SK-N-SH (cell line): ENCODE measurements around the gene DNAJA3. TPM values are rescaled to one million over a fixed set of nuclear protein-coding genes. Genes with fewer than 3 reads are reported as not detected.

Experiments used
- CTCF ChIA-PET: fragments of 300-600, 350-600 bp; formaldehyde crosslinking; extraction: SDS; loops from one replicate; lab custom pipeline; 2021; lab: Yijun Ruan, JAX
- POLR2A ChIA-PET: fragments of 350-600 bp; sonication (Branson Sonifier 250); formaldehyde crosslinking; extraction: SDS; loops from one replicate; lab custom pipeline; 2020; ENCODE audit warnings: antibody characterized with exemption, inconsistent platforms; lab: Yijun Ruan, JAX
- DNase-seq: peaks from one replicate; pipeline ENCODE4 v3.0.0; 2012
- H2AFZ ChIP-seq: fragments of 200-600 bp; sonication (generic); 2 replicates; pipeline ENCODE4 v1.8.1; 2016; ENCODE audit warnings: antibody characterized with exemption, mild to moderate bottlenecking, low read depth
- H3F3A ChIP-seq: fragments of 200-600 bp; sonication (generic); replicated peaks from 2 replicates; pipeline ENCODE3; 2016; ENCODE audit warnings: antibody characterized with exemption, mild to moderate bottlenecking; ENCODE audit not compliant: insufficient read depth
- H3K27ac ChIP-seq, 2 experiments: fragments of 200-500 bp in 1 of 2; fragments of 200-600 bp in 1 of 2; sonication (Bioruptor generic) in 1 of 2; sonication (generic), shearing (Covaris generic) in 1 of 2; 2 replicates each; pipeline versions ENCODE4 v1.5.1 to v1.6.1; 2014 to 2016; ENCODE audit warnings: low read depth in 2 of 2, inconsistent platforms in 1 of 2, low read length in 1 of 2, mild to moderate bottlenecking in 1 of 2, mixed read lengths in 1 of 2
- H3K27me3 ChIP-seq: fragments of 200-600 bp; sonication (generic), shearing (Covaris generic); 2 replicates; pipeline ENCODE4 v1.6.1; 2016; ENCODE audit warnings: mixed run types; ENCODE audit not compliant: insufficient read depth
- H3K36me3 ChIP-seq, 2 experiments: fragments of 200-500 bp in 1 of 2; fragments of 200-600 bp in 1 of 2; sonication (Bioruptor generic) in 1 of 2; sonication (generic) in 1 of 2; replicated peaks in 1 of 2; 2 replicates each; pipeline versions ENCODE3 to v1.5.1; 2014 to 2016; ENCODE audit warnings: low read length in 1 of 2, mild to moderate bottlenecking in 1 of 2; ENCODE audit not compliant: insufficient read depth in 2 of 2, control insufficient read depth in 1 of 2
- H3K4me1 ChIP-seq, 2 experiments: fragments of 200-500 bp in 1 of 2; fragments of 200-600 bp in 1 of 2; sonication (Bioruptor generic) in 1 of 2; sonication (generic), shearing (Covaris generic) in 1 of 2; 2 replicates each; pipeline versions ENCODE4 v1.5.1 to v1.6.1; 2014 to 2016; ENCODE audit warnings: low read depth in 1 of 2, low read length in 1 of 2, mixed run types in 1 of 2; ENCODE audit not compliant: insufficient read depth in 2 of 2, control insufficient read depth in 1 of 2
- H3K4me2 ChIP-seq: fragments of 200-600 bp; sonication (generic), shearing (Covaris generic); 2 replicates; pipeline ENCODE4 v1.6.1; 2017; ENCODE audit warnings: mixed run types
- H3K4me3 ChIP-seq, 2 experiments: fragments of 200-500 bp in 1 of 2; fragments of 200-600 bp in 1 of 2; sonication (Bioruptor generic) in 1 of 2; sonication (generic), shearing (Covaris generic) in 1 of 2; 2 replicates each; pipeline versions ENCODE4 v1.5.1 to v1.8.1; 2014 to 2016; ENCODE audit warnings: low read depth in 2 of 2, inconsistent platforms in 1 of 2, low read length in 1 of 2, mild to moderate bottlenecking in 1 of 2, mixed read lengths in 1 of 2, moderate library complexity in 1 of 2
- H3K79me2 ChIP-seq: fragments of 200-600 bp; sonication (generic); 2 replicates; pipeline ENCODE4 v1.8.1; 2017; ENCODE audit warnings: mild to moderate bottlenecking; ENCODE audit not compliant: insufficient read depth
- H3K9ac ChIP-seq: fragments of 200-600 bp; sonication (generic); 2 replicates; pipeline ENCODE4 v1.6.1; 2017; ENCODE audit warnings: mixed run types
- H3K9me2 ChIP-seq: fragments of 200-600 bp; sonication (generic); 2 replicates; pipeline ENCODE4 v1.6.1; 2017; ENCODE audit warnings: mixed run types
- H3K9me3 ChIP-seq: fragments of 200-600 bp; sonication (generic); 2 replicates; pipeline ENCODE4 v1.6.1; 2017; ENCODE audit warnings: mixed run types, mild to moderate bottlenecking, moderate library complexity
- H4K20me1 ChIP-seq: fragments of 200-600 bp; sonication (generic); 2 replicates; pipeline ENCODE4 v1.6.1; 2017; ENCODE audit warnings: mild to moderate bottlenecking, mixed run types; ENCODE audit not compliant: insufficient read depth
- CHD2 ChIP-seq: fragments of 150-350 bp; IDR thresholded peaks from 2 replicates; pipeline ENCODE4 v1.6.1; 2018; ENCODE audit warnings: low read length; ENCODE audit not compliant: partially characterized antibody
- FOSL2 ChIP-seq: IDR thresholded peaks from 2 replicates; pipeline ENCODE4 v1.4.0; 2012; ENCODE audit warnings: low read depth, mild to moderate bottlenecking, moderate library complexity, borderline replicate concordance
- FOXJ3 ChIP-seq: sonication (generic); formaldehyde crosslinking; IDR thresholded peaks from 2 replicates; pipeline ENCODE4 v1.5.1; 2020; ENCODE audit warnings: mild to moderate bottlenecking, missing genetic modification reagents
- GABPA ChIP-seq: IDR thresholded peaks from 2 replicates; pipeline ENCODE4 v1.4.0; 2012; ENCODE audit warnings: low read depth, mild to moderate bottlenecking
- GATA2 ChIP-seq: sonication (generic); formaldehyde crosslinking; IDR thresholded peaks from 2 replicates; pipeline ENCODE4 v1.5.0; 2020; ENCODE audit warnings: mild to moderate bottlenecking, missing genetic modification reagents
- JUND ChIP-seq: IDR thresholded peaks from 2 replicates; pipeline ENCODE4 v1.4.0; 2012
- RCOR1 ChIP-seq: fragments of 150-350 bp; IDR thresholded peaks from 2 replicates; pipeline ENCODE4 v1.6.1; 2017; ENCODE audit warnings: antibody characterized with exemption, low read length
- RFX5 ChIP-seq: IDR thresholded peaks from 2 replicates; pipeline ENCODE4 v1.6.1; 2012; ENCODE audit warnings: mild to moderate bottlenecking, improper control_type of control experiment, low read length
- RXRA ChIP-seq: IDR thresholded peaks from 2 replicates; pipeline ENCODE4 v1.4.0; 2012; ENCODE audit warnings: low read depth, mild to moderate bottlenecking, borderline replicate concordance
- TEAD4 ChIP-seq: IDR thresholded peaks from 2 replicates; pipeline ENCODE4 v1.4.0; 2012; ENCODE audit warnings: mild to moderate bottlenecking, borderline replicate concordance; ENCODE audit not compliant: insufficient read depth
- WGBS: methylation state at CpG from one replicate; pipeline ENCODE4 v1.1.6; 2017; ENCODE audit warnings: low lambda C conversion rate; 5-methylcytosine and 5-hydroxymethylcytosine counted together
- polyA plus RNA-seq, 3 experiments: library from polyadenylated mRNA; depleted of rRNA; stranded (reverse); fragments of >200 nt; gene quantifications; 2 replicates each; pipeline ENCODE4 v1.2.3, GENCODE V29; 2012
- TF ChIP-seq, protein P1 (sequence below): IDR thresholded peaks from 2 replicates; pipeline ENCODE4 v1.6.1; 2012; ENCODE audit warnings: mild to moderate bottlenecking, low read depth, low read length, moderate library complexity
- TF ChIP-seq, protein P2 (sequence below): IDR thresholded peaks from 2 replicates; pipeline ENCODE4; 2012
- TF ChIP-seq, protein P3 (sequence below): fragments of 150-350 bp; IDR thresholded peaks from 2 replicates; pipeline ENCODE4 v1.6.1; 2016; ENCODE audit warnings: mild to moderate bottlenecking, low read depth, low read length
- TF ChIP-seq, protein P4 (sequence below): IDR thresholded peaks from 2 replicates; pipeline ENCODE4 v1.4.0; 2012; ENCODE audit warnings: low read depth, borderline replicate concordance
- TF ChIP-seq, protein P5 (sequence below): IDR thresholded peaks from 2 replicates; pipeline ENCODE4 v1.4.0; 2012; ENCODE audit warnings: low read depth

The DNAJA3 gene
- polyA plus RNA-seq, 1 of the 3 experiments (the other 2 are of a cell fraction) = 52.6 TPM

DNA sequence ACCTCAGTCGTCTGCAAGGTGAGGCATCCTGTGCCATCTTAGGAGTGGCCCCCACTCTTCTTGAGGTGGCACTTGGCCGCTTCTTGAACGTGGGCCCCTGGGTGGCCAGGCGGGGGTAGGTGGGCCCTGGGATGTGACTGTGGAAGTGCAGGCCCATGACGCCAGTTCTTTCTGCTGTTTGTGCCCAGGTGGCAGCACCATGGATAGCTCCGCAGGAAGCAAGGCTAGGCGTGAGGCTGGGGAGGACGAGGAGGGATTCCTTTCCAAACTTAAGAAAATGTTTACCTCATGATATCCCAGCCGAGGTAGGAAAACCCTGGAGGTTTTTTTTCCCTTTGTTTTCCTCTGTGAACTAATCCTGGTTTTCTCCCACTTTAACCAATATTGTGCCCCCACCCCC lies 29.0 kb downstream of the DNAJA3 start:
- no peaks in the 10 kb centered on the region for H3K9me3 ChIP-seq
- H3F3A ChIP-seq = peaks cover 5% of the 10 kb centered on the region
- no peak overlapping the region for H3K9ac ChIP-seq
- TF ChIP-seq, protein P1, sequence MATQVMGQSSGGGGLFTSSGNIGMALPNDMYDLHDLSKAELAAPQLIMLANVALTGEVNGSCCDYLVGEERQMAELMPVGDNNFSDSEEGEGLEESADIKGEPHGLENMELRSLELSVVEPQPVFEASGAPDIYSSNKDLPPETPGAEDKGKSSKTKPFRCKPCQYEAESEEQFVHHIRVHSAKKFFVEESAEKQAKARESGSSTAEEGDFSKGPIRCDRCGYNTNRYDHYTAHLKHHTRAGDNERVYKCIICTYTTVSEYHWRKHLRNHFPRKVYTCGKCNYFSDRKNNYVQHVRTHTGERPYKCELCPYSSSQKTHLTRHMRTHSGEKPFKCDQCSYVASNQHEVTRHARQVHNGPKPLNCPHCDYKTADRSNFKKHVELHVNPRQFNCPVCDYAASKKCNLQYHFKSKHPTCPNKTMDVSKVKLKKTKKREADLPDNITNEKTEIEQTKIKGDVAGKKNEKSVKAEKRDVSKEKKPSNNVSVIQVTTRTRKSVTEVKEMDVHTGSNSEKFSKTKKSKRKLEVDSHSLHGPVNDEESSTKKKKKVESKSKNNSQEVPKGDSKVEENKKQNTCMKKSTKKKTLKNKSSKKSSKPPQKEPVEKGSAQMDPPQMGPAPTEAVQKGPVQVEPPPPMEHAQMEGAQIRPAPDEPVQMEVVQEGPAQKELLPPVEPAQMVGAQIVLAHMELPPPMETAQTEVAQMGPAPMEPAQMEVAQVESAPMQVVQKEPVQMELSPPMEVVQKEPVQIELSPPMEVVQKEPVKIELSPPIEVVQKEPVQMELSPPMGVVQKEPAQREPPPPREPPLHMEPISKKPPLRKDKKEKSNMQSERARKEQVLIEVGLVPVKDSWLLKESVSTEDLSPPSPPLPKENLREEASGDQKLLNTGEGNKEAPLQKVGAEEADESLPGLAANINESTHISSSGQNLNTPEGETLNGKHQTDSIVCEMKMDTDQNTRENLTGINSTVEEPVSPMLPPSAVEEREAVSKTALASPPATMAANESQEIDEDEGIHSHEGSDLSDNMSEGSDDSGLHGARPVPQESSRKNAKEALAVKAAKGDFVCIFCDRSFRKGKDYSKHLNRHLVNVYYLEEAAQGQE = peak; percentile 93
- TF ChIP-seq RCOR1 = no peak
- TF ChIP-seq, all 33 proteins: peak for 1
- peaks cover 26 to 49% of the 10 kb centered on the region in 2 experiments for H3K36me3 ChIP-seq
- no peaks in the 10 kb centered on the region for H3K4me1 ChIP-seq
- ChIA-PET CTCF (interaction anchor here (0.8 kb wide), 1 partner anchor 13 kb away, joined by 4 read pairs; no protein-coding TSS in a partner anchor), POLR2A (interaction anchor here (1.3 kb wide), 1 partner anchor 11 kb away, joined by 3 read pairs; no protein-coding TSS in a partner anchor)
- H3K4me3 ChIP-seq = no peak overlapping the region
- no peak overlapping the region for H2AFZ ChIP-seq
- DNase-seq = no peak
- no peak overlapping the region for H3K27ac ChIP-seq
- no peaks in the 10 kb centered on the region for H4K20me1 ChIP-seq
- no peaks in the 10 kb centered on the region for H3K79me2 ChIP-seq
- no peaks in the 10 kb centered on the region for H3K27me3 ChIP-seq
- H3K9me2 ChIP-seq = no peaks in the 10 kb centered on the region
- WGBS = 93% methylated on average over 7 of the region's 9 CpGs
- no peak overlapping the region for H3K4me2 ChIP-seq

DNA sequence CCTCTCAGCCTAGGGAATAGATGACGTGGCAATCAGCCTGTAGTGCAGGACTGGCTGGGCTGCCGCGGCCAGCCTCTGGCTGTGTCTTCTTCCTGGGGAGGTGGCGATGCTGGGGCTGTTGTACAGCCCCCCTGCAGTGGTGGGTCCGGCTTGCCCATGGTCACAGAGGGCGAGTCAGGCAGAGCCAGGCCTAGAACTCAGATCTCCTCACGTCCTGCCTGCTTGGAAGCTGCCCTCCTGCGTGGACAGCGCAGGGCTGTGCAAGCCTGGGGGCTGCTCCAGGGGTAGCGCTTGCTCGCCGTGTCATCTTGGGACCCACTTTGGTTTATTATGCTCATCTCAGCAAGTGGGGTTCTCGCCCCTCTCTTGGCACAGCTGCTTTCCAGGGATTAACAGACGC lies 29.4 kb downstream of the DNAJA3 start:
- ChIA-PET CTCF (interaction anchor here (0.8 kb wide), 1 partner anchor 13 kb away, joined by 4 read pairs; no protein-coding TSS in a partner anchor), POLR2A (interaction anchor here (1.3 kb wide), 1 partner anchor 10 kb away, joined by 3 read pairs; no protein-coding TSS in a partner anchor)
- Histone ChIP-seq H3K9me2 (no peaks in the 10 kb centered on the region), H3K4me1 (no peaks in the 10 kb centered on the region), H3K4me3 (no peak overlapping the region), H3K4me2 (no peak overlapping the region), H3K36me3 (peaks cover 23 to 46% of the 10 kb centered on the region in 2 experiments), H3K9me3 (no peaks in the 10 kb centered on the region), H3F3A (peaks cover 7% of the 10 kb centered on the region), H3K27ac (no peak overlapping the region), H3K79me2 (no peaks in the 10 kb centered on the region), H3K9ac (no peak overlapping the region), H3K27me3 (no peaks in the 10 kb centered on the region), H2AFZ (no peak overlapping the region), H4K20me1 (no peaks in the 10 kb centered on the region)
- TF ChIP-seq, protein P2, sequence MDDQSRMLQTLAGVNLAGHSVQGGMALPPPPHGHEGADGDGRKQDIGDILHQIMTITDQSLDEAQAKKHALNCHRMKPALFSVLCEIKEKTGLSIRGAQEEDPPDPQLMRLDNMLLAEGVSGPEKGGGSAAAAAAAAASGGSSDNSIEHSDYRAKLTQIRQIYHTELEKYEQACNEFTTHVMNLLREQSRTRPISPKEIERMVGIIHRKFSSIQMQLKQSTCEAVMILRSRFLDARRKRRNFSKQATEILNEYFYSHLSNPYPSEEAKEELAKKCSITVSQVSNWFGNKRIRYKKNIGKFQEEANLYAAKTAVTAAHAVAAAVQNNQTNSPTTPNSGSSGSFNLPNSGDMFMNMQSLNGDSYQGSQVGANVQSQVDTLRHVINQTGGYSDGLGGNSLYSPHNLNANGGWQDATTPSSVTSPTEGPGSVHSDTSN = no peak
- TF ChIP-seq JUND (no peak), RFX5 (no peak), GABPA (no peak), RXRA (no peak), FOXJ3 (CRISPR knock-in tag) (no peak), GATA2 (no peak), CHD2 (no peak), FOSL2 (no peak), TEAD4 (no peak)
- TF ChIP-seq, protein P3, sequence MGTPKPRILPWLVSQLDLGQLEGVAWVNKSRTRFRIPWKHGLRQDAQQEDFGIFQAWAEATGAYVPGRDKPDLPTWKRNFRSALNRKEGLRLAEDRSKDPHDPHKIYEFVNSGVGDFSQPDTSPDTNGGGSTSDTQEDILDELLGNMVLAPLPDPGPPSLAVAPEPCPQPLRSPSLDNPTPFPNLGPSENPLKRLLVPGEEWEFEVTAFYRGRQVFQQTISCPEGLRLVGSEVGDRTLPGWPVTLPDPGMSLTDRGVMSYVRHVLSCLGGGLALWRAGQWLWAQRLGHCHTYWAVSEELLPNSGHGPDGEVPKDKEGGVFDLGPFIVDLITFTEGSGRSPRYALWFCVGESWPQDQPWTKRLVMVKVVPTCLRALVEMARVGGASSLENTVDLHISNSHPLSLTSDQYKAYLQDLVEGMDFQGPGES = no peak
- TF ChIP-seq, protein P4, sequence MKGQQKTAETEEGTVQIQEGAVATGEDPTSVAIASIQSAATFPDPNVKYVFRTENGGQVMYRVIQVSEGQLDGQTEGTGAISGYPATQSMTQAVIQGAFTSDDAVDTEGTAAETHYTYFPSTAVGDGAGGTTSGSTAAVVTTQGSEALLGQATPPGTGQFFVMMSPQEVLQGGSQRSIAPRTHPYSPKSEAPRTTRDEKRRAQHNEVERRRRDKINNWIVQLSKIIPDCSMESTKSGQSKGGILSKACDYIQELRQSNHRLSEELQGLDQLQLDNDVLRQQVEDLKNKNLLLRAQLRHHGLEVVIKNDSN = no peak
- TF ChIP-seq, protein P5, sequence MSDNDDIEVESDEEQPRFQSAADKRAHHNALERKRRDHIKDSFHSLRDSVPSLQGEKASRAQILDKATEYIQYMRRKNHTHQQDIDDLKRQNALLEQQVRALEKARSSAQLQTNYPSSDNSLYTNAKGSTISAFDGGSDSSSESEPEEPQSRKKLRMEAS = no peak
- TF ChIP-seq, protein P1 = no peak
- DNase-seq = no peak
- WGBS = 86% methylated on average over 9 of the region's 14 CpGs
